Neural cell (in vitro differentiated cells): Measurements from ENCODE around the gene CEP85. TPM values are rescaled to one million over a fixed set of nuclear protein-coding genes. Genes with fewer than 3 reads are reported as not detected.

Source experiments
- H2AFZ ChIP-seq: fragments of 200-600, 300-800 bp; sonication (generic), shearing (Covaris generic); 2 replicates; pipeline ENCODE4 v1.6.0; 2014; ENCODE audit warnings: low read depth, mild to moderate bottlenecking, antibody characterized with exemption, low read length, moderate library complexity
- H3F3A ChIP-seq: fragments of 200-600 bp; shearing (Covaris generic); 2 replicates; pipeline ENCODE4 v1.6.1; 2016; ENCODE audit warnings: mild to moderate bottlenecking, moderate library complexity, mixed read lengths, antibody characterized with exemption, low read length; ENCODE audit not compliant: insufficient read depth, poor library complexity, severe bottlenecking
- H3K27ac ChIP-seq: fragments of 200-600, 300-800 bp; sonication (generic), shearing (Covaris generic); 2 replicates; pipeline ENCODE4 v1.5.1; 2014; ENCODE audit warnings: mild to moderate bottlenecking, low read length, moderate library complexity
- H3K27me3 ChIP-seq: fragments of 300-800, 200-600 bp; sonication (generic), shearing (Covaris generic); 2 replicates; pipeline ENCODE4 v1.6.0; 2014; ENCODE audit warnings: mild to moderate bottlenecking, low read depth, low read length, moderate library complexity; ENCODE audit not compliant: insufficient read depth
- H3K36me3 ChIP-seq: fragments of 300-800, 200-600 bp; sonication (generic), shearing (Covaris generic); 2 replicates; pipeline ENCODE4 v1.5.1; 2014; ENCODE audit warnings: mild to moderate bottlenecking, antibody characterized with exemption, low read length, moderate library complexity; ENCODE audit not compliant: insufficient read depth
- H3K4me2 ChIP-seq: fragments of 300-800, 200-600 bp; sonication (generic), shearing (Covaris generic); 2 replicates; pipeline ENCODE4 v1.6.0; 2014; ENCODE audit warnings: mild to moderate bottlenecking, low read length
- H3K4me3 ChIP-seq: fragments of 300-800, 200-600 bp; sonication (generic), shearing (Covaris generic); 2 replicates; pipeline ENCODE4 v1.5.1; 2014; ENCODE audit warnings: mild to moderate bottlenecking, low read length, moderate library complexity
- H3K79me2 ChIP-seq: fragments of 200-600 bp; shearing (Covaris generic); replicated peaks from 2 replicates; pipeline ENCODE4 v1.6.0; 2014; ENCODE audit warnings: mild to moderate bottlenecking, low read length, moderate library complexity; ENCODE audit not compliant: insufficient read depth
- H3K9ac ChIP-seq: fragments of 300-800, 200-600 bp; sonication (generic), shearing (Covaris generic); 2 replicates; pipeline ENCODE4 v1.6.1; 2016; ENCODE audit warnings: mild to moderate bottlenecking, low read length, mixed read lengths
- H3K9me2 ChIP-seq: fragments of 200-600 bp; shearing (Covaris generic); 2 replicates; pipeline ENCODE4 v1.6.1; 2016; ENCODE audit warnings: mild to moderate bottlenecking, low read length, mixed read lengths; ENCODE audit not compliant: insufficient read depth
- H3K9me3 ChIP-seq: fragments of 200-600, 300-800 bp; sonication (generic), shearing (Covaris generic); 2 replicates; pipeline ENCODE4 v1.6.1; 2016; ENCODE audit warnings: mild to moderate bottlenecking, mixed run types, low read length, moderate library complexity, mixed read lengths
- H4K20me1 ChIP-seq: fragments of 200-600 bp; shearing (Covaris generic); 2 replicates; pipeline ENCODE4 v1.6.1; 2016; ENCODE audit warnings: mild to moderate bottlenecking, mixed run types; ENCODE audit not compliant: insufficient read depth
- CTCF ChIP-seq: fragments of 450-650 bp; IDR thresholded peaks from 2 replicates; pipeline ENCODE4 v1.5.1; 2014; ENCODE audit warnings: antibody characterized with exemption, mild to moderate bottlenecking, moderate library complexity; ENCODE audit not compliant: poor library complexity, severe bottlenecking
- EP300 ChIP-seq: fragments of 450-650 bp; conservative IDR thresholded peaks from 2 replicates; pipeline ENCODE4 v1.6.1; 2014; ENCODE audit warnings: antibody characterized with exemption, mild to moderate bottlenecking, moderate library complexity; ENCODE audit not compliant: poor library complexity, severe bottlenecking
- EZH2 ChIP-seq: fragments of 200-600, 300-800 bp; shearing (Covaris generic), sonication (generic); IDR thresholded peaks from 2 replicates; pipeline ENCODE4 v1.6.1; 2014; ENCODE audit warnings: antibody characterized with exemption, low read length, borderline replicate concordance, mild to moderate bottlenecking; ENCODE audit not compliant: insufficient read depth, poor library complexity, severe bottlenecking
- MXI1 ChIP-seq: fragments of 450-650 bp; conservative IDR thresholded peaks from 2 replicates; pipeline ENCODE4 v1.6.1; 2014; ENCODE audit warnings: antibody characterized with exemption, mild to moderate bottlenecking; ENCODE audit not compliant: poor library complexity, severe bottlenecking
- POLR2AphosphoS5 ChIP-seq: IDR thresholded peaks from 2 replicates; pipeline ENCODE4 v1.6.1; 2012
- RAD21 ChIP-seq: fragments of 450-650 bp; conservative IDR thresholded peaks from 2 replicates; pipeline ENCODE4 v1.6.1; 2014; ENCODE audit warnings: antibody characterized with exemption, mild to moderate bottlenecking, moderate library complexity
- REST ChIP-seq: IDR thresholded peaks from 2 replicates; pipeline ENCODE4 v1.6.1; 2012; ENCODE audit warnings: borderline replicate concordance
- SMC3 ChIP-seq: fragments of 450-650 bp; conservative IDR thresholded peaks from 2 replicates; pipeline ENCODE4 v1.6.1; 2014; ENCODE audit warnings: antibody characterized with exemption, mild to moderate bottlenecking, moderate library complexity; ENCODE audit not compliant: poor library complexity
- TAF1 ChIP-seq: IDR thresholded peaks from 2 replicates; pipeline ENCODE4 v1.6.1; 2012; ENCODE audit warnings: low read depth
- polyA plus RNA-seq: library from polyadenylated mRNA; depleted of rRNA; stranded (reverse); fragments of >200 nt; gene quantifications from 2 replicates; pipeline ENCODE4 v1.2.3, GENCODE V29; 2014

The CEP85 gene
- polyA plus RNA-seq, 1 donor from 2014 or later = 20.5 TPM

GRCh38 chr1:26278303-26278702, 44.3 kb downstream of the CEP85 start:
- H3K79me2 ChIP-seq = peaks cover 5% of the 10 kb centered on the region
- H3F3A ChIP-seq = no peaks in the 10 kb centered on the region
- H3K9ac ChIP-seq = no peak overlapping the region
- no peak overlapping the region for H2AFZ ChIP-seq
- no peaks in the 10 kb centered on the region for H3K9me3 ChIP-seq
- H3K9me2 ChIP-seq = no peaks in the 10 kb centered on the region
- H4K20me1 ChIP-seq = no peaks in the 10 kb centered on the region
- no peak for TF ChIP-seq EZH2
- TF ChIP-seq SMC3 = no peak
- TF ChIP-seq CTCF = no peak
- no peak for TF ChIP-seq MXI1
- TF ChIP-seq POLR2AphosphoS5 = no peak
- TF ChIP-seq EP300 = no peak
- no peak for TF ChIP-seq REST
- no peak for TF ChIP-seq TAF1
- TF ChIP-seq RAD21 = no peak
- H3K4me2 ChIP-seq = no peak overlapping the region
- H3K4me3 ChIP-seq = no peak overlapping the region
- H3K27ac ChIP-seq = no peak overlapping the region
- no peaks in the 10 kb centered on the region for H3K27me3 ChIP-seq
- no peaks in the 10 kb centered on the region for H3K36me3 ChIP-seq

- no peaks in the 10 kb centered on the region for H4K20me1 ChIP-seq
- no peaks in the 10 kb centered on the region for H3K27me3 ChIP-seq
- peak overlapping the region; percentile 73 for H3K4me2 ChIP-seq
- H3F3A ChIP-seq = no peaks in the 10 kb centered on the region
- H3K79me2 ChIP-seq = peaks cover 5% of the 10 kb centered on the region
- peak overlapping the region; percentile 42 for H2AFZ ChIP-seq
- H3K9ac ChIP-seq = no peak overlapping the region
- TF ChIP-seq RAD21 (no peak), SMC3 (no peak), CTCF (no peak)
- no peaks in the 10 kb centered on the region for H3K9me2 ChIP-seq
- H3K27ac ChIP-seq = no peak overlapping the region
- no peaks in the 10 kb centered on the region for H3K9me3 ChIP-seq
- peak overlapping the region; percentile 97 for H3K4me3 ChIP-seq
- H3K36me3 ChIP-seq = no peaks in the 10 kb centered on the region
Measured at GRCh38 chr1:26278724-26279455, 44.9 kb downstream of the CEP85 start.
